HPDE6-E6E7 (cell line): Measurements from ENCODE around the gene RIN2.
"Not testable (repeated sequence)": the region's sequence is repeated elsewhere in the genome, so short reads cannot be mapped to it uniquely, and the experiment has no call there.

Experiments
- DNase-seq: peaks from one replicate; pipeline ENCODE4 v3.0.0; 2011; ENCODE audit warnings: missing footprints; ENCODE audit errors: extremely low spot score

RIN2 gene

GRCh38 chr20:19737025-19737424 is 21.0 kb upstream of the RIN2 start:
- peak; percentile 77 for DNase-seq

GRCh38 chr20:19738951-19739350 is 19.1 kb upstream of the RIN2 start:
- no peak for DNase-seq

GRCh38 chr20:19739351-19739750 is 18.7 kb upstream of the RIN2 start:
- DNase-seq = no peak

DNA sequence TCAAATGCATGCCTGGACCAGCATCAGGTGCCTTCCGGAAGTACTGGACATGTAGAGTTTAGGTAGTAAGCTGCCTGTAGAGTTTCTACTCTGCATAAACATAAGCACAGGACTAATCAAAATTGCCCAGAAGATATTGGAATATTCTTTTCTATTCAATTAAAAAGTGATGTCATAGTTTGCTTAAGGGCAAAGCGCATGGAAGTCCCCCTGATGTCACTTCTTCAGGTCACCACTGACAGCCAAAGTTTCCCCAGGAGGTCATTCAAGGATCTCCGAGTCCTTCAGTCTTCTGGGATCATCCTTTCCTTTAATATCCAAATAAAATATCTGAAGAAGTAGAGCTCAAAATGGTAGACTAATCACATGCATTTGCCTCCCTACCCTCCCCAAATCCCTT is 17.5 kb upstream of the RIN2 start:
- DNase-seq = no peak

DNA sequence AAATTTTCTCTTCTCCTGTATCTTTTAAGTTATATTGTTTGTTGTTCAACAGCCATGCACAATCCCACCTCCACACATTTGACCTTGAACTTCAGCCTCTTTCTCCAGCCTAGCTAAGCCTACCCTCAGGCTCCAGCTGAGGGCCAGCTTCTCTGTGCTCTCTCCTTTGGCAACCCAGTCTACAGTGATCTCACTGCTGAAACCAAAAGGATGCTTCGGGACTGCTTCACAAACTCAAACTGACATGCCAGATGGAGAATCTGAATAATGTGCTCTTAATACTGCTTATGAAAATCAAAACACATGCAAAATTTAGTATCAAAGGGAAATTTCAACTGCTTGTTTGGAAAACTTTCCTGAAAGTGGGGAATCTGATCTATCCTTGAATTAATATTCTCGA is 16.1 kb upstream of the RIN2 start:
- no peak for DNase-seq

GRCh38 chr20:19742974-19743639 is 15.0 kb upstream of the RIN2 start:
- no peak for DNase-seq

GRCh38 chr20:19743640-19743995 is 14.4 kb upstream of the RIN2 start:
- no peak for DNase-seq

DNA sequence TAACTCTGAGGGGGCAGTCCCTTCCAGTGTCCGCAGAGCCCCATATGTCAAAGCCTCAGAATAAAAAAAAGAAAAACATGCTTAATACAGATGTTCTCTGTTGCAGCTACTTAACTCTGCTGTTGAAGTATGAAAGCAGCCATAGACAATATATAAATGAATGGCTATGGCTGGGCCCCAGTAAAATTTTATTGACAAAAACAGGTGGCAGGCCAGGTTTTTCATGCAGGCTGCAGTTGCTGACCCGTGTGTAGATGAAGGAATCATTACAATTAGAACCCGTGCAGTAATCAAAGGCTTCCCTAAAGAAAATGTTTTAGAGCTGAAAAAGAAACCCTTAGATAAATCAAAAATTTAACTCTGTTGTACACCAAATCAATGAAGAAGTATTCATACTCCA is 13.0 kb upstream of the RIN2 start:
- DNase-seq = no peak

DNA sequence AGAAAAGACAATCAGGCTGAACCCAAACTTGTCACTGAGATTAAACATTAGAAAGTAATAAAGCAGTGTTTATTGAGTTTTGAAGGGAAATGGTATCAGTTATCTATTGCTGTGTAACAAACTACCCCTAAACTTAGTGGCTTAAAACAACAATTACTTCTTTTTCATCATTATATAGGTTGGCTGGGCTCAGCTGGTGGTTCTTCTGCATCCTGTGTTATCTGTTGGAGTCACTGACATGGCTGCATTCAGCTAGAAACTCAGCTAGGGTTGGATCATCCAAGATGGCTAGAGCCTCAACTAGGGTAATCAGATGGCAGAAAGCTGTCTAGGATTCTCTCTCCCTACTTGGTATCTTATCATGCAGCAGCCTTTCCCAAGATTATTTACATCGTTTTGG is 12.5 kb upstream of the RIN2 start:
- DNase-seq = no peak

DNA sequence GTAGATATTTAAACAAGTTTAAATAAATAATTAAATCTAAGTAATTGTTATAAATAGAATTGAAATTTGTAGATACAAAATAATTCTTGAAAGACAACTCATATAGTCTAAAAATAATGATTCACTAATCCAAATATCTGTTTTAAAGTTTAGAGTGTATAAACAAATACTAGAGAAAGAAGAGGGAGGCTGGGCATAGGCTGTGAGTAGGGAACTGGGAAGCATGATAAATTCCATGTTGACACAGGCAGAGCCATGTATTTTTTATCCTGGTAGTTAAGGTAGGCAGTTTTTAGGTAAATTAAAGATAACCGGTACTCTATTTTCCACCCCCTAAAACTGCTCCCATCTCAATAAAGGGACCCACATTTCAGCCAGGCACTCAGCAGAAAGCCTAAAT is 11.7 kb upstream of the RIN2 start:
- no peak for DNase-seq

GRCh38 chr20:19747903-19748302 is 10.2 kb upstream of the RIN2 start:
- DNase-seq = no peak

DNA sequence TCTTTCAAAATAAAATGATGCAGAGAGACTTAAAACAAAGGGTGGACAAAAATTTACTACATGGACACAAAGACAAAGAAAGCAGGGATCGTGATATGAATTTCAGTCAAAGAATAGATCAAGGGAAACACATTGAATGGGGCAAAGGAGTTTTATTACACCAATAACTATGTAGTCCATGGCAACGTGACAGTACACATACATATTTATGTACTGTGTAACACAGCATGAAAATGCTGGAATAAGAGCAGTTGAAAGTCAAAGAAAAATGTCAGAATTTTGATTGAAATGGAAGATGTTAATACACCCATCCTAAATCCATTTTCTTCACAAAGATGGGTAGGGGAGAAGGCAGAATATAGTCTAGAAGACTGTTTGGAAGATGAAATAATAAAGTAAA is 9.4 kb upstream of the RIN2 start:
- DNase-seq = no peak

GRCh38 chr20:19749618-19750071 is 8.4 kb upstream of the RIN2 start:
- DNase-seq = no peak

DNA sequence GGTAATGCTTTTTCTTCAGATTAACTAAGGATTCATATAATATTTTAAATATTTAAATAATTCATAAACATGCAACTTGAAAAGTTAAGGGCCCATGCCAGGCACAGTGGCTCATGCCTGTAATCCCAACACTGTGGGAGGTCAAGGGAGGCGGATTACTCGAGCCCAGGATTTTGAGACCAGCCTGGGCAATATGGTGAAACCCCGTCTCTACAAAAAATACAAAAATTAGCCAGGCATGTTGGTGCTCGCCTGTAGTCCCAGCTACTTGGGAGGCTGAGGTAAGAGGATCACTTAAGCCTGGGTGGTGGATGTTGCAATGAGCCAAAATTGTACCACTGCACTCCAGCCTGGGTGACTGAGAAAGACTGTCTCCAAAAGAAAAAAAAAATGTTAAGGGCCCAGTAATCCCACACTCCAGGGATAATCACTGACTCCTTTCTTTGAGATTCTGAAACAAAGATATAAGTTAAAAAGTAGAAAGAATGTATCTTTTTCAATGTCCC is 7.9 kb upstream of the RIN2 start:
- DNase-seq = no peak

GRCh38 chr20:19750907-19751636 is 7.0 kb upstream of the RIN2 start:
- no peak for DNase-seq

DNA sequence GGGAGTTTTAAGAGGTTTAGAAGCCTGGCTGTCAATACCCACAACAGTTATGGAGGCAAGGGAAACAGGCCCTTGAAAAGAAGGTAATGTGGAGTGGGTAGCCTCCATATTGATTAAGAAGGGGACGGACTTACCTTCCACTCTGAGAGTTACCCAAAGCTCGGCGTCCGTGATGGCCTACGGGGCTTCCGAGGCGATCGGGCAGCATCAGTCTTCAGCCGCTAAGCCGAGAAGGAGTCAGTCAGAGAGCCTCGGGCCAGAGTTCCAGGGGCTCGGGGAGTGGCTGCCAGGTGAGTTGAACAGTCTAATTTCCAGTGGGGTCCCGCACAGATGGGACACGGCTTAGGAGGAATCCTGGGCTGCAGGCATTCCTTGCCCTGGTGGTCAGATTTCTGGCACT is 3.9 kb upstream of the RIN2 start:
- not testable (repeated sequence) for DNase-seq

DNA sequence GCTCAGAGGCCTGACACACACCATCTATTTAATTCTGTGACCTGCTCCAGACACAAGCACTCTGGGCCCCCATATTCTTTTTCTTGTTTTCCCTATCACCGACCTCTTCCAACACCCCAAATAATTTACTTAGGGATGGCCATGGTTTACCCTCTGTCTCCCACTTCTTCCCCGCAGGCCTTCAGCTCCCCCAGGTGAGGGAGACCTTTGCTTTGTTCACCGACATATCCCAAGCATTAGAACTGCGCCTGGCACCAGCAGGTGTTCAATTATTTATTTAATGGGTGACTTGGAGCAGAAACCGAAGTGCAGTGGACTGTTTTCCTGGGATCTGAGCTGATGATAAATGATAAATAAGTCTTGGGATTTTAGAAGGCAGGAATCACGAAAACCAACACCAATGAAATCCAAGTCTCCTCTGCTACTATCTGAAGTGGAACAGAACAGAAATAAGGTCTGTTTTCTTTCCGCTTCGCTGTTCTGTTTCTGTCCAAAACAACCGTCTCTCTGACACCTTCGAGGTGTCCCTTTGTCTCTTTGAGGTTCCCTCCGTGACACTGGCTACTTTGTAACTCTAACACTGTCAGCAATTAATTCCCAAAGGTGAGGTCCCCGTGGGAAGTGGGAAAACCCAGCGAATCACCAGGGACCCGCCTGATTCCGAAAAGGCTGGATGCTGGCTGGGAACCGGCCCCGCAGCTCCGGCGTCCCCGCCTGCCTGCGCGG is 1.1 kb upstream of the RIN2 start:
- no peak for DNase-seq

GRCh38 chr20:19757487-19758132 is 448 bp upstream of the RIN2 start:
- peak; percentile 95 for DNase-seq

- no peak for DNase-seq
Observed at GRCh38 chr20:19758501-19759331, 658 bp downstream of the RIN2 start.

DNA sequence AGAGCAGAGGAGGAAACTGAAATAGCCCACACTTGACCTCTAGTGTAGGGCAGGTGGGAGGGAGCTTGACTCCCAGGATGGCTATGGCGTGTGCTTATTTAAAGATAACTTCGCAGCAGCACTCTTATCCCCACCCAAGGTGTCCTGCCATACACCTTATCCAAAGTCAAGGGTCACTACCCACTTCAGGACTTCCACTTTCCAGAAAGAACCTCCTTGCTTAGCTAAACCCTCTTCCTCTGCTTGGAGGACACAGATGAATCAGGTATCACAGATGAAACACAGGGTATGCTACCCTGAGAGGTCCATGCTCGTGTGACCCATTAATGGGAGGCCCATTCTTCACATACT is 2.3 kb downstream of the RIN2 start:
- DNase-seq = no peak

- DNase-seq = no peak
Observed at GRCh38 chr20:19761326-19761725, 3.3 kb downstream of the RIN2 start.
